Smooth muscle cell (in vitro differentiated cells): ENCODE data around the gene SHLD1. TPM values are rescaled to one million over a fixed set of nuclear protein-coding genes. Genes with fewer than 3 reads are reported as not detected.

Experiments
- DNase-seq: peaks from one replicate; lab custom pipeline; 2025; ENCODE audit not compliant: unreplicated experiment; lab: John Stamatoyannopoulos, UW
- H2AFZ ChIP-seq: fragments of 200-600 bp; sonication (generic); 2 replicates; pipeline ENCODE4 v1.6.0; 2016; ENCODE audit warnings: antibody characterized with exemption, low read depth, mild to moderate bottlenecking
- H3F3A ChIP-seq: fragments of 200-600 bp; sonication (generic); 2 replicates; pipeline ENCODE4 v1.6.0; 2017; ENCODE audit warnings: antibody characterized with exemption, low read depth
- H3K27ac ChIP-seq: fragments of 200-600 bp; sonication (generic); 2 replicates; pipeline ENCODE4 v1.5.1; 2016; ENCODE audit warnings: low read depth, mild to moderate bottlenecking
- H3K27me3 ChIP-seq: fragments of 200-600 bp; sonication (generic); 2 replicates; pipeline ENCODE4 v1.6.1; 2016; ENCODE audit warnings: low read depth, mild to moderate bottlenecking
- H3K36me3 ChIP-seq: fragments of 200-600 bp; sonication (generic); 2 replicates; pipeline ENCODE4 v1.5.1; 2016; ENCODE audit warnings: low read depth
- H3K4me1 ChIP-seq: fragments of 200-600 bp; sonication (generic); 2 replicates; pipeline ENCODE4 v1.5.1; 2016; ENCODE audit warnings: low read depth
- H3K4me2 ChIP-seq: fragments of 200-600 bp; sonication (generic); 2 replicates; pipeline ENCODE4 v1.6.0; 2016; ENCODE audit warnings: mild to moderate bottlenecking
- H3K4me3 ChIP-seq: fragments of 200-600 bp; sonication (generic); 2 replicates; pipeline ENCODE4 v1.5.1; 2016; ENCODE audit warnings: mild to moderate bottlenecking
- H3K79me2 ChIP-seq: fragments of 200-600 bp; sonication (generic); 2 replicates; pipeline ENCODE4 v1.6.0; 2016; ENCODE audit warnings: low read depth, mild to moderate bottlenecking
- H3K9ac ChIP-seq: fragments of 200-600 bp; sonication (generic); 2 replicates; pipeline ENCODE4 v1.6.0; 2016; ENCODE audit warnings: low read depth
- H3K9me3 ChIP-seq: fragments of 200-600 bp; sonication (generic); replicated peaks from 2 replicates; pipeline ENCODE4 v1.5.1; 2016; ENCODE audit warnings: low read depth
- H4K20me1 ChIP-seq: fragments of 200-600 bp; sonication (generic); 2 replicates; pipeline ENCODE4 v1.6.0; 2016; ENCODE audit warnings: low read depth
- CTCF ChIP-seq: fragments of 200-600 bp; sonication (generic); IDR thresholded peaks from 2 replicates; pipeline ENCODE4 v1.5.1; 2017; ENCODE audit warnings: borderline replicate concordance, mild to moderate bottlenecking, antibody characterized with exemption; ENCODE audit not compliant: insufficient read depth, poor library complexity, severe bottlenecking
- WGBS: methylation state at CpG from one replicate; pipeline ENCODE4 v1.1.7; 2016; ENCODE audit warnings: low lambda C conversion rate; 5-methylcytosine and 5-hydroxymethylcytosine counted together
- polyA plus RNA-seq: library from polyadenylated mRNA; unstranded; fragments of >200 nt; fragmentation: Nextera tagmentation; extraction: Ambion mirVana; gene quantifications from 2 replicates; pipeline ENCODE4 v1.2.1, GENCODE V29; 2016
- total RNA-seq: library from RNA; depleted of rRNA; stranded (reverse); fragments of >200 nt; gene quantifications from 2 replicates; pipeline ENCODE4 v1.2.3, GENCODE V29; 2014

The SHLD1 gene
- total and polyA plus RNA-seq, 2 experiments from 2014 or later = 3.3 to 3.7 TPM

- no peaks in the 10 kb centered on the region for H4K20me1 ChIP-seq
- H3F3A ChIP-seq = no peaks in the 10 kb centered on the region
- no peak overlapping the region for H3K4me3 ChIP-seq
- H3K27me3 ChIP-seq = peaks cover 2% of the 10 kb centered on the region
- H3K79me2 ChIP-seq = no peaks in the 10 kb centered on the region
- H2AFZ ChIP-seq = no peak overlapping the region
- no peak for TF ChIP-seq CTCF
- DNase-seq = no peak
- 74% methylated on average over 5 of the region's 5 CpGs for WGBS
- H3K36me3 ChIP-seq = no peaks in the 10 kb centered on the region
- no peak overlapping the region for H3K9ac ChIP-seq
- H3K9me3 ChIP-seq = no peaks in the 10 kb centered on the region
- no peak overlapping the region for H3K4me2 ChIP-seq
- H3K27ac ChIP-seq = no peak overlapping the region
- H3K4me1 ChIP-seq = no peaks in the 10 kb centered on the region
Observed at GRCh38 chr20:5881703-5882102, 131.5 kb downstream of the SHLD1 start.

GRCh38 chr20:5882166-5882565 lies 132.0 kb downstream of the SHLD1 start:
- TF ChIP-seq CTCF = no peak
- 89% methylated on average over 9 of the region's 9 CpGs for WGBS

GRCh38 chr20:5884465-5885335 lies 134.5 kb downstream of the SHLD1 start:
- WGBS = 89% methylated on average over 8 of the region's 8 CpGs
- H3K27ac ChIP-seq = no peak overlapping the region
- H3K9me3 ChIP-seq = no peaks in the 10 kb centered on the region
- no peaks in the 10 kb centered on the region for H3K36me3 ChIP-seq
- no peaks in the 10 kb centered on the region for H3K4me1 ChIP-seq
- DNase-seq = no peak
- H3K27me3 ChIP-seq = peaks cover 5% of the 10 kb centered on the region
- H4K20me1 ChIP-seq = no peaks in the 10 kb centered on the region
- no peaks in the 10 kb centered on the region for H3F3A ChIP-seq
- H2AFZ ChIP-seq = no peak overlapping the region
- no peak overlapping the region for H3K4me2 ChIP-seq
- H3K9ac ChIP-seq = no peak overlapping the region
- no peaks in the 10 kb centered on the region for H3K79me2 ChIP-seq
- no peak overlapping the region for H3K4me3 ChIP-seq
- TF ChIP-seq CTCF = no peak

More at GRCh38 chr20:5882166-5882565, 132.0 kb downstream of the SHLD1 start:
- DNase-seq = no peak
- Histone ChIP-seq H3K9me3 (no peaks in the 10 kb centered on the region), H2AFZ (no peak overlapping the region), H3K36me3 (no peaks in the 10 kb centered on the region), H3K4me3 (no peak overlapping the region), H3K27me3 (peaks cover 5% of the 10 kb centered on the region), H3K9ac (no peak overlapping the region), H3K27ac (no peak overlapping the region), H3K4me2 (no peak overlapping the region), H3K79me2 (no peaks in the 10 kb centered on the region), H4K20me1 (no peaks in the 10 kb centered on the region), H3F3A (no peaks in the 10 kb centered on the region), H3K4me1 (no peaks in the 10 kb centered on the region)

GRCh38 chr20:5885866-5886265 lies 135.7 kb downstream of the SHLD1 start:
- no peak overlapping the region for H3K4me3 ChIP-seq
- DNase-seq = no peak
- no peak for TF ChIP-seq CTCF
- H4K20me1 ChIP-seq = no peaks in the 10 kb centered on the region
- H3K4me2 ChIP-seq = no peak overlapping the region
- H3K4me1 ChIP-seq = no peaks in the 10 kb centered on the region
- no peaks in the 10 kb centered on the region for H3K36me3 ChIP-seq
- no peak overlapping the region for H2AFZ ChIP-seq
- H3K27me3 ChIP-seq = peaks cover 5% of the 10 kb centered on the region
- H3F3A ChIP-seq = no peaks in the 10 kb centered on the region
- H3K9me3 ChIP-seq = no peaks in the 10 kb centered on the region
- H3K79me2 ChIP-seq = no peaks in the 10 kb centered on the region
- WGBS = 79% methylated on average over 6 of the region's 6 CpGs
- H3K27ac ChIP-seq = no peak overlapping the region
- no peak overlapping the region for H3K9ac ChIP-seq
